WTC11 (cell line): ENCODE data around the gene AKAP8. TPM values are rescaled to one million over a fixed set of nuclear protein-coding genes. Genes with fewer than 3 reads are reported as not detected.

ENCODE experiments used
- ATAC-seq: fragments of 200-7000 bp; cut with Tn5 transposase; 2 replicates; pipeline ENCODE4 v1.10.0; 2021; ENCODE audit warnings: mild to moderate bottlenecking, moderate library complexity
- CTCF ChIA-PET: fragments of 300-600 bp; sonication (Branson Sonifier 250); formaldehyde crosslinking; loops from one replicate; lab custom pipeline; 2021; ENCODE audit warnings: antibody characterized with exemption; lab: Charles Lee
- POLR2A ChIA-PET: fragments of 350-600 bp; sonication (Branson Sonifier 250); formaldehyde crosslinking; loops from one replicate; lab custom pipeline; 2021; ENCODE audit warnings: antibody characterized with exemption; lab: Charles Lee
- DNase-seq: peaks from one replicate; pipeline ENCODE4 v3.0.0; 2021; ENCODE audit warnings: low spot score
- H3K27ac Mint-ChIP-seq: 2 replicates; pipeline ENCODE4 v1.8.0; 2021; ENCODE audit warnings: mixed read lengths
- H3K27me3 Mint-ChIP-seq: 2 replicates; pipeline ENCODE4 v1.8.0; 2021; ENCODE audit warnings: low read depth, mild to moderate bottlenecking, moderate library complexity, mixed read lengths
- H3K36me3 Mint-ChIP-seq: 2 replicates; pipeline ENCODE4 v1.8.0; 2021; ENCODE audit warnings: mixed read lengths
- H3K4me1 Mint-ChIP-seq: 2 replicates; pipeline ENCODE4 v1.8.0; 2022; ENCODE audit warnings: mixed read lengths
- H3K4me3 Mint-ChIP-seq: 2 replicates; pipeline ENCODE4 v1.8.0; 2021; ENCODE audit warnings: mild to moderate bottlenecking, moderate library complexity, mixed read lengths
- H3K9me3 Mint-ChIP-seq: 2 replicates; pipeline ENCODE4 v1.8.0; 2021; ENCODE audit warnings: mixed read lengths
- CREM ChIP-seq: sonication (generic); formaldehyde crosslinking; IDR thresholded peaks from 2 replicates; pipeline ENCODE4 v1.8.1; 2022; ENCODE audit warnings: mild to moderate bottlenecking, missing genetic modification reagents, moderate library complexity
- JUN ChIP-seq: sonication (generic); formaldehyde crosslinking; IDR thresholded peaks from 2 replicates; pipeline ENCODE4 v1.8.0; 2023; ENCODE audit warnings: mild to moderate bottlenecking, missing genetic modification reagents
- NFYB ChIP-seq: sonication (generic); formaldehyde crosslinking; conservative IDR thresholded peaks from 2 replicates; pipeline ENCODE4 v1.8.0; 2022; ENCODE audit warnings: low read depth, missing genetic modification reagents
- total RNA-seq: library from RNA; stranded (reverse); gene quantifications from 3 replicates; pipeline ENCODE4 v1.2.3, GENCODE V29; 2021
- TF ChIP-seq, protein P1 (sequence below): sonication (generic); formaldehyde crosslinking; IDR thresholded peaks from 2 replicates; pipeline ENCODE4 v1.8.1; 2023; ENCODE audit warnings: mild to moderate bottlenecking, missing genetic modification reagents, moderate library complexity
- TF ChIP-seq, protein P2 (sequence below): sonication (generic); formaldehyde crosslinking; IDR thresholded peaks from 2 replicates; pipeline ENCODE4 v1.8.0; 2023; ENCODE audit warnings: mild to moderate bottlenecking, missing genetic modification reagents
- TF ChIP-seq, protein P3 (sequence below): sonication (generic); formaldehyde crosslinking; IDR thresholded peaks from 2 replicates; pipeline ENCODE4 v1.8.1; 2022; ENCODE audit warnings: mild to moderate bottlenecking, moderate library complexity, missing genetic modification reagents
- TF ChIP-seq, protein P4 (sequence below): fragments of 250-450 bp; sonication (Bioruptor Pico); IDR thresholded peaks from 2 replicates; pipeline ENCODE4 v1.9.0; 2021; ENCODE audit warnings: mild to moderate bottlenecking
- TF ChIP-seq, protein P5 (sequence below): sonication (generic); formaldehyde crosslinking; IDR thresholded peaks from 2 replicates; pipeline ENCODE4 v1.8.1; 2022; ENCODE audit warnings: low read depth, mild to moderate bottlenecking, moderate library complexity, missing genetic modification reagents, borderline replicate concordance
- TF ChIP-seq, protein P6 (sequence below): fragments of 250-450 bp; sonication (Bioruptor Pico); IDR thresholded peaks from 2 replicates; pipeline ENCODE4 v1.9.0; 2021; ENCODE audit warnings: mild to moderate bottlenecking

AKAP8 gene
- total RNA-seq, 1 experiment from 2014 or later, result 65.9 TPM

DNA sequence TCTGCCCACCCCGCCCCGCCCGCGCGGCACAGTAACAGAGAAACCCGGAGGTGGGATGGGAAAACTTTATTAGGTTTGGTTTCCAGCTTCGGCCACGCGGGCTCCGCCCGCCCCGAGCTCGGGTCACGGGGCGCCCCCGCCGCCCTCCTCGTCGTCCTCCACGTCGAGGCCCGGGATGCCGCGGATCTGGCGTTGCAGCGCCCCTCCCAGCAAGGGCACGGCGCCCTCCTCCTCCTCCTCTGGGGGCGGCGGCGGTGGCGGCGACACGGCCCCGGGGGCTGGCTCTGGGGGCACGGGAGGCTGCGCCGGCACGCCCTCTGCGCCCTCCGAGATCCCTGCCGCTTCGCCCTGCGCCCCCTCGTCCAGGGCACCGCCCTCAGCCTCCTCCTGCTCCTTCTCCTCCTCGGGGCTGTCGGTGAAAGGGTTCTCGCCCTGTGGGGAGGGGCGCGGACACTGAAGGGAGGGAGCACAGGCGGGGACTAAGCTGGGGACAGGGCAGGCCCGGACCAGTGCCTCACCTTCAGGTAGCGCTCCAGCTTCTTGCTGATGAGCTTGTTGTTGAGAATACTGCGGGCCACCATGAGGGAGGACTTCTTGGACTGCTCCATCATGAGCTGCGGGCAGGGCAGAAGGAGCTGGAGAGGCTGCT is 536 bp upstream of the AKAP8 start (continued):
- TF ChIP-seq, protein P1, sequence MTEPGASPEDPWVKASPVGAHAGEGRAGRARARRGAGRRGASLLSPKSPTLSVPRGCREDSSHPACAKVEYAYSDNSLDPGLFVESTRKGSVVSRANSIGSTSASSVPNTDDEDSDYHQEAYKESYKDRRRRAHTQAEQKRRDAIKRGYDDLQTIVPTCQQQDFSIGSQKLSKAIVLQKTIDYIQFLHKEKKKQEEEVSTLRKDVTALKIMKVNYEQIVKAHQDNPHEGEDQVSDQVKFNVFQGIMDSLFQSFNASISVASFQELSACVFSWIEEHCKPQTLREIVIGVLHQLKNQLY, result 0 out of 2 replicates have a peak, but pooled peaks have one; percentile 4
- TF ChIP-seq NFYB, result no peak
- TF ChIP-seq, protein P2, sequence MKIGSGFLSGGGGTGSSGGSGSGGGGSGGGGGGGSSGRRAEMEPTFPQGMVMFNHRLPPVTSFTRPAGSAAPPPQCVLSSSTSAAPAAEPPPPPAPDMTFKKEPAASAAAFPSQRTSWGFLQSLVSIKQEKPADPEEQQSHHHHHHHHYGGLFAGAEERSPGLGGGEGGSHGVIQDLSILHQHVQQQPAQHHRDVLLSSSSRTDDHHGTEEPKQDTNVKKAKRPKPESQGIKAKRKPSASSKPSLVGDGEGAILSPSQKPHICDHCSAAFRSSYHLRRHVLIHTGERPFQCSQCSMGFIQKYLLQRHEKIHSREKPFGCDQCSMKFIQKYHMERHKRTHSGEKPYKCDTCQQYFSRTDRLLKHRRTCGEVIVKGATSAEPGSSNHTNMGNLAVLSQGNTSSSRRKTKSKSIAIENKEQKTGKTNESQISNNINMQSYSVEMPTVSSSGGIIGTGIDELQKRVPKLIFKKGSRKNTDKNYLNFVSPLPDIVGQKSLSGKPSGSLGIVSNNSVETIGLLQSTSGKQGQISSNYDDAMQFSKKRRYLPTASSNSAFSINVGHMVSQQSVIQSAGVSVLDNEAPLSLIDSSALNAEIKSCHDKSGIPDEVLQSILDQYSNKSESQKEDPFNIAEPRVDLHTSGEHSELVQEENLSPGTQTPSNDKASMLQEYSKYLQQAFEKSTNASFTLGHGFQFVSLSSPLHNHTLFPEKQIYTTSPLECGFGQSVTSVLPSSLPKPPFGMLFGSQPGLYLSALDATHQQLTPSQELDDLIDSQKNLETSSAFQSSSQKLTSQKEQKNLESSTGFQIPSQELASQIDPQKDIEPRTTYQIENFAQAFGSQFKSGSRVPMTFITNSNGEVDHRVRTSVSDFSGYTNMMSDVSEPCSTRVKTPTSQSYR, result no peak
- TF ChIP-seq, protein P3, sequence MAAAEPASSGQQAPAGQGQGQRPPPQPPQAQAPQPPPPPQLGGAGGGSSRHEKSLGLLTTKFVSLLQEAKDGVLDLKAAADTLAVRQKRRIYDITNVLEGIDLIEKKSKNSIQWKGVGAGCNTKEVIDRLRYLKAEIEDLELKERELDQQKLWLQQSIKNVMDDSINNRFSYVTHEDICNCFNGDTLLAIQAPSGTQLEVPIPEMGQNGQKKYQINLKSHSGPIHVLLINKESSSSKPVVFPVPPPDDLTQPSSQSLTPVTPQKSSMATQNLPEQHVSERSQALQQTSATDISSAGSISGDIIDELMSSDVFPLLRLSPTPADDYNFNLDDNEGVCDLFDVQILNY (CRISPR knock-in tag), result no peak; the same call in 1 of the 2 replicates
- TF ChIP-seq, protein P4, sequence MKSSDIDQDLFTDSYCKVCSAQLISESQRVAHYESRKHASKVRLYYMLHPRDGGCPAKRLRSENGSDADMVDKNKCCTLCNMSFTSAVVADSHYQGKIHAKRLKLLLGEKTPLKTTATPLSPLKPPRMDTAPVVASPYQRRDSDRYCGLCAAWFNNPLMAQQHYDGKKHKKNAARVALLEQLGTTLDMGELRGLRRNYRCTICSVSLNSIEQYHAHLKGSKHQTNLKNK (CRISPR knock-in tag), result no peak

DNA sequence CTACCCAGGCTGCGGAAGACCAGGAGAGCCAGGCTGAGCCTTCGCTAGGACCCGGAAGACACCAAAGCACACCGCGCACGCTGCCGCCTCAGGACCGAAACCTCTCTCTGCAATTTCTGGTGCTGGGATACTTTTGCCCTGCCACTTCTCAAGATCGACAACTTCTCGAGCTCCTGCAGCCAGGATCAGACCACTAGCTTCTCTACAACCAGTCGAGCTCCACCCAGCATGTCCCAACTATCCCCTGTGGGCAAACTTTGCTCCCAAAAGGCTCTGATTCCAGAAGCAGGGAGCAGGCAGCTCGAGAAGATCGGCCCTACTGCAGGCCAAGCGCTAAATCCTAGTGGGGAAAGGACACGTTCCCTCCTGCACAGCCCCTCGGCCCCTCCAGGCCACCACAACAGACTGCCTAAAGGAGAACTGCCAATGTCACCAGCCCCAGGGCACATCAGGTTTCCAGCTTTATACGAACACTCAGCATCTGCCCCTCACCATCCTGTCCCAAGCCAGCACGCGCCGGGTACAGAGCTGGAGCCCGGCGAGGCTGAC is 979 bp downstream of the AKAP8 start:
- Mint-ChIP-seq H3K9me3 (no peaks in the 10 kb centered on the region), H3K27ac (peak overlapping the region; percentile 95), H3K4me3 (peak overlapping the region; percentile 99), H3K4me1 (peaks cover 29% of the 10 kb centered on the region), H3K36me3 (no peaks in the 10 kb centered on the region; the same call in 1 of the 2 replicates), H3K27me3 (no peaks in the 10 kb centered on the region)
- ChIA-PET CTCF (interaction anchor here (0.8 to 4.5 kb wide), 12 partner anchors 35 to 277 kb away, joined by 3 to 22 read pairs (median 5); partner anchors contain the start of gene AKAP8L), POLR2A (interaction anchor here (0.7 to 2.4 kb wide), 7 partner anchors 41 to 177 kb away, joined by 3 to 31 read pairs (median 5); partner anchors contain the start of genes AKAP8L, BRD4 and EPHX3)
- TF ChIP-seq CREM (CRISPR knock-in tag) (no peak), JUN (CRISPR knock-in tag) (peak; percentile 70; the same call in 1 of the 2 replicates)
- TF ChIP-seq, protein P5, sequence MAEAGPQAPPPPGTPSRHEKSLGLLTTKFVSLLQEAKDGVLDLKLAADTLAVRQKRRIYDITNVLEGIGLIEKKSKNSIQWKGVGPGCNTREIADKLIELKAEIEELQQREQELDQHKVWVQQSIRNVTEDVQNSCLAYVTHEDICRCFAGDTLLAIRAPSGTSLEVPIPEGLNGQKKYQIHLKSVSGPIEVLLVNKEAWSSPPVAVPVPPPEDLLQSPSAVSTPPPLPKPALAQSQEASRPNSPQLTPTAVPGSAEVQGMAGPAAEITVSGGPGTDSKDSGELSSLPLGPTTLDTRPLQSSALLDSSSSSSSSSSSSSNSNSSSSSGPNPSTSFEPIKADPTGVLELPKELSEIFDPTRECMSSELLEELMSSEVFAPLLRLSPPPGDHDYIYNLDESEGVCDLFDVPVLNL (CRISPR knock-in tag), result peak; percentile 9; the same call in 1 of the 2 replicates
- TF ChIP-seq, protein P6, sequence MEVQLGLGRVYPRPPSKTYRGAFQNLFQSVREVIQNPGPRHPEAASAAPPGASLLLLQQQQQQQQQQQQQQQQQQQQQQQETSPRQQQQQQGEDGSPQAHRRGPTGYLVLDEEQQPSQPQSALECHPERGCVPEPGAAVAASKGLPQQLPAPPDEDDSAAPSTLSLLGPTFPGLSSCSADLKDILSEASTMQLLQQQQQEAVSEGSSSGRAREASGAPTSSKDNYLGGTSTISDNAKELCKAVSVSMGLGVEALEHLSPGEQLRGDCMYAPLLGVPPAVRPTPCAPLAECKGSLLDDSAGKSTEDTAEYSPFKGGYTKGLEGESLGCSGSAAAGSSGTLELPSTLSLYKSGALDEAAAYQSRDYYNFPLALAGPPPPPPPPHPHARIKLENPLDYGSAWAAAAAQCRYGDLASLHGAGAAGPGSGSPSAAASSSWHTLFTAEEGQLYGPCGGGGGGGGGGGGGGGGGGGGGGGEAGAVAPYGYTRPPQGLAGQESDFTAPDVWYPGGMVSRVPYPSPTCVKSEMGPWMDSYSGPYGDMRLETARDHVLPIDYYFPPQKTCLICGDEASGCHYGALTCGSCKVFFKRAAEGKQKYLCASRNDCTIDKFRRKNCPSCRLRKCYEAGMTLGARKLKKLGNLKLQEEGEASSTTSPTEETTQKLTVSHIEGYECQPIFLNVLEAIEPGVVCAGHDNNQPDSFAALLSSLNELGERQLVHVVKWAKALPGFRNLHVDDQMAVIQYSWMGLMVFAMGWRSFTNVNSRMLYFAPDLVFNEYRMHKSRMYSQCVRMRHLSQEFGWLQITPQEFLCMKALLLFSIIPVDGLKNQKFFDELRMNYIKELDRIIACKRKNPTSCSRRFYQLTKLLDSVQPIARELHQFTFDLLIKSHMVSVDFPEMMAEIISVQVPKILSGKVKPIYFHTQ (CRISPR knock-in tag), result peak; percentile 54; the same call in 1 of the 2 replicates
- DNase-seq, result no peak
- ATAC-seq, result no peak

DNA sequence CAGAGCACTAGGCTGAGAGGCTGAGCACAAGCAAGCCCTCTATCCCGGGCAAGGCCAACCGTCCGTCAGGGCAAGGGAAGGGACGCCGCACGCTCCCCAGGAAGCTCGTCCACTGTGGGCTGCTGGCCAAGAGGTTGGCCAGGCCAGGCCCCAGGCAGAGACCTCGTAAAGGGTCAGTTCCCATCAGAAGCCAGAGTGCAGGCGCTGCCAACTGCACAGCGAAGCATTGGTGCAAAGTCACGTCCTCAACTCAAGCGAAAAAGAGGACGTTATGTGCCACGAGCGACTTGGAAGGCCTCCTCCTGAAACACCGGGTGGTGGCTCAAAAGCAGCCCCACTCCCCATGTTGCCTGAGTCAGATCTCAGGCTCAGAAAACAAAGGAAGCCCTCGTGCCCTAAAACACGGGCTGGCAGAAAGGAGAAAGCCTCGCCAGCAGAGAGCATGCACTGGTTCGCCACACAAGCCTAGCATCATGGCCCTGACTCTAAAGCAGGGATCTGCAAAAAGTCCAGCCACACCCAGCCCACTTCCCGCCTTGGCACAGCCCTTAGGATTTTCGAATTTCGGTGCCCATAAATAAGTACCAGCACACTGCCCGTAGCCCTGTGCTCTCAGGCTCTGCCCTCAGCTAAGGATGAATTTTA is 4.7 kb downstream of the AKAP8 start:
- Mint-ChIP-seq H3K4me1 (peaks cover 15% of the 10 kb centered on the region), H3K27ac (peak overlapping the region; percentile 53), H3K9me3 (no peaks in the 10 kb centered on the region), H3K27me3 (no peaks in the 10 kb centered on the region), H3K4me3 (no peak overlapping the region), H3K36me3 (peaks cover 32% of the 10 kb centered on the region)
- POLR2A ChIA-PET, result no interaction called here
- DNase-seq (no peak), ATAC-seq (no peak)
- CTCF ChIA-PET, result no interaction called here
- no peak for TF ChIP-seq NFYB
